Activated CD4-positive, alpha-beta T cell treated with anti-CD3 and anti-CD28 coated beads, Interleukin-2, amount 10 ng/mL, durations not matched to agents 24 days and 14 days (primary cell): ENCODE measurements around the gene ABRACL. TPM values are rescaled to one million over a fixed set of nuclear protein-coding genes. Genes with fewer than 3 reads are reported as not detected.

Source experiments
- DNase-seq: peaks from one replicate; pipeline ENCODE4 v3.0.0; 2022
- H3K27ac Mint-ChIP-seq: one replicate; pipeline ENCODE4 v1.8.0; 2022; ENCODE audit warnings: mild to moderate bottlenecking, mixed read lengths
- H3K27me3 Mint-ChIP-seq: one replicate; pipeline ENCODE4 v1.8.0; 2022; ENCODE audit warnings: mixed read lengths
- H3K36me3 Mint-ChIP-seq: one replicate; pipeline ENCODE4 v1.8.0; 2022; ENCODE audit warnings: low read depth, mild to moderate bottlenecking, mixed read lengths
- H3K4me1 Mint-ChIP-seq: one replicate; pipeline ENCODE4 v1.8.0; 2021; ENCODE audit warnings: mixed read lengths
- H3K4me3 Mint-ChIP-seq: one replicate; pipeline ENCODE4 v1.8.0; 2022; ENCODE audit warnings: mild to moderate bottlenecking, moderate library complexity, mixed read lengths
- H3K9me3 Mint-ChIP-seq: one replicate; pipeline ENCODE4 v1.8.0; 2021; ENCODE audit warnings: mixed read lengths
- intact Hi-C: fragments of 100-400 bp; cut with micrococcal nuclease; formaldehyde crosslinking; loops from one replicate; pipeline ENCODE4 v1.15.1; 2023
- total RNA-seq: library from RNA; stranded (reverse); gene quantifications from 2 replicates; pipeline ENCODE4 v1.2.3, GENCODE V29; 2022

The ABRACL gene
- total RNA-seq, 1 donor from 2014 or later, result 134 TPM

DNA sequence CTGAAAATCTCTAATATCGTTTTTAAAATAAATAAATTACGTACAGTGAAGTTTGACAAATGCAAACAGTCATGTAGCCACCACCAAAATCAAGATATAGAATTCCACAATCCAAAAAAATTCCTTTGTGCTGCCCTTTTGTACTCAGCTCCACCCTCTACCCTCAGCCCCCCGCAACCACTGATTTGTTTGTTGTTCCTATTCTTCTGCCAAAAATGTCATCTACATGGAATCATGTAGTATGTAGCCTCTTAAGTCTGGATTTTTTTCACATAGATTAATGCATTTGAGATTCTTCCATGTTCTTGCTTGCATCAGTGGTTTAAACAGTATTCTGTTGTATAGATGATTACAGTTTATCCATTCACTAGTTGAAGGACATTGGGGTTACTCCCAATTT, 32.0 kb upstream of the ABRACL start:
- H3K27ac Mint-ChIP-seq, result no peak overlapping the region
- no peak overlapping the region for H3K4me3 Mint-ChIP-seq
- DNase-seq, result no peak
- H3K9me3 Mint-ChIP-seq, result no peaks in the 10 kb centered on the region
- intact Hi-C loops, result no loop called here
- H3K36me3 Mint-ChIP-seq, result no peaks in the 10 kb centered on the region
- H3K27me3 Mint-ChIP-seq, result peaks cover 9% of the 10 kb centered on the region
- no peaks in the 10 kb centered on the region for H3K4me1 Mint-ChIP-seq

DNA sequence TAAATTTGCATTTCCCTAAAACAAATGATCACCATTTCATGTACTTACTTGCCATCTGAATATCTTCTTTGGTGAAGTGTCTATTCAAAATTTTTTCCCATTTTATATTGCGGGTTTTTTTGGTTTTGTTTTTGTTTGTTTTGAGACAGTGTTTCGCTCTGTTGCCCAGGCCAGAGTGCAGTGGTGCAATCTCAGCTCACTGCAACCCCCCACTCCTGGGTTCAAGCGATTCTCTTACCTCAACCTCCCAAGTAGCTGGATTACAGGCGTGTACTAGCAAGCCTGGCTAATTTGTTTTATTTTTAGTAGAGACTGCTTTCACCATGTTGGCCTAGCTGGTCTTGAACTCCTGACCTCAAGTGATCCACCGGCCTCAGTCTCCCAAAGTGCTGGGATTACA, 31.4 kb upstream of the ABRACL start:
- no peak for DNase-seq
- Mint-ChIP-seq H3K27ac (no peak overlapping the region), H3K36me3 (no peaks in the 10 kb centered on the region), H3K9me3 (no peaks in the 10 kb centered on the region), H3K4me3 (no peak overlapping the region), H3K4me1 (no peaks in the 10 kb centered on the region), H3K27me3 (peaks cover 11% of the 10 kb centered on the region)
- intact Hi-C loops, result no loop called here

DNA sequence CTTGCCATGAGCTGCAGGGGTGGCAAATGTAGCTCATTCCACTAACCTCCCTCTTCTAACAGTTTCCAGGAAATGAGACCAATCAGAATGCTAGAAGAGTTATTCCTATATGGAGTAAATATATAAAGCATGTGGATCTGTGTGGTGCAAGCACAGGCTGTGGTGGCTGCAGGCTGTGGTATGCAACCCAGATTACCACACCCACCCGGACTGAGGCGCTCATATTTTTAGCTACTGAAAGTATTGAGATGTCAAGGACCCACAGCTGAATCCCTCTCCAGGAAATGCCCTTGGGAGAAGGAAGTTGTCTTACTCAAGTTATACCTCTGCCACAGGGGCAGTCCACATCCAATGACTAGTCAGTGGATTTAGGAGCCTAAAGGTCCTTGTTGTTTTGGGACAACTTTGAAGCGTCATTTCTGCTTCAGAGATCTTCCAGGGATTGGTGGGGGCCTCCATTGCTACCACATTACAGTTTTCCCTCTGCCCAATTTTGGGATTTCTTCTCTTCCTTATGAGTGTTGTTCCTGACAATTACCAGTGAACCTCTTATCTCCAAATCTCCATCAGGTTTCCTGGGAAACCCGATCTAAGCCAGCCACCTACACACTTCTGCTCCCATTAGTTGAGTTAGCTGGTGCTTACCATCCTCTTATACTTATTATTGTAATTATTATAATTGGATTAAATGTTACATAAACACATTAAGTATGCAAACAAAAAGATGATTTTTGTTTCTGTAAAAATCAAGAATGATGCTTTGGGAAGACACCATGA, 28.4 kb upstream of the ABRACL start:
- H3K9me3 Mint-ChIP-seq, result no peaks in the 10 kb centered on the region
- H3K4me1 Mint-ChIP-seq, result no peaks in the 10 kb centered on the region

DNA sequence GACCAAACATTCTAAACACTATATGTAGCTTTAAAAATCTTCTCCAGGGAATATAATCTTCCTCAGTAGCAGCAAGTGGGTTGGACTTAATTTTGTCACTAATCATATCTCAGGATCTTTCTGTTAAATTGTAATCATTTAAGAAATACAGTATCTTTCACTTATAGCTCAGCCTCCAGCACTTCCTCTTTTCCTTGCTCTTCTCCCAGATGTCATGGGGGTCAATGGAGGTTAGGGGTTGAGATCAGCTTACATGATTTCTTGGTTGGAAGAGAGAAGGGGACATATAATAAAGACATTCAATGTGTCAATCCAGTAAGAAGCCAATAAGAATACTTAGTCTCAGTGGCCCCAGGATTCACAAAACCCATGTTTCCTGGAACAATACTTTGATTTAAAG, 24.8 kb upstream of the ABRACL start:
- Mint-ChIP-seq H3K4me1 (no peaks in the 10 kb centered on the region), H3K27ac (no peak overlapping the region), H3K27me3 (peaks cover 12% of the 10 kb centered on the region), H3K9me3 (no peaks in the 10 kb centered on the region), H3K4me3 (no peak overlapping the region), H3K36me3 (no peaks in the 10 kb centered on the region)
- intact Hi-C loops, result no loop called here
- DNase-seq, result no peak

More for the DNA sequence above, 28.4 kb upstream of the ABRACL start:
- H3K36me3 Mint-ChIP-seq, result no peaks in the 10 kb centered on the region
- H3K27ac Mint-ChIP-seq, result no peak overlapping the region
- intact Hi-C loops, result no loop called here
- DNase-seq, result no peak
- no peak overlapping the region for H3K4me3 Mint-ChIP-seq
- peaks cover 9% of the 10 kb centered on the region for H3K27me3 Mint-ChIP-seq

DNA sequence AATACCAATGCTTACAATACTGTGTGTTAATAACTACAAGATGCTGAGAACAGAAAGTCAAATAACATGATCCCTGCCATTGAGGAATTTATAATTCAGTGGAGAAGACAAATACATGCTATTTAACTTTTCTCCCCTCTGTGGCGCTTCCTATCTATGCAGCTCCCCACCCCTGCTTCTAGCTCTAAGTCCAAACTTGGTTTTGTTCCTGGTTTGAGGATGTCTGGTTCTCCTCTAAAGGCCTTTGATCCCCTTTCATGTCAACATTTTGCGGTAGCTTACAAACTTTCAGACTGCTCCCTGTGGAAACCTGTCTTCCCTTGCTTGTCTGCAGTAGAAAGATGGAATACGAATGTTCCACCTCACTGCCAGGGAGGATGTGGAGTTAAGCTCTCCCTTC, 22.1 kb upstream of the ABRACL start:
- no peak overlapping the region for H3K27ac Mint-ChIP-seq
- intact Hi-C loops, result no loop called here
- DNase-seq, result no peak
- H3K9me3 Mint-ChIP-seq, result no peaks in the 10 kb centered on the region
- no peaks in the 10 kb centered on the region for H3K36me3 Mint-ChIP-seq
- no peak overlapping the region for H3K4me3 Mint-ChIP-seq
- no peaks in the 10 kb centered on the region for H3K4me1 Mint-ChIP-seq
- peaks cover 12% of the 10 kb centered on the region for H3K27me3 Mint-ChIP-seq

DNA sequence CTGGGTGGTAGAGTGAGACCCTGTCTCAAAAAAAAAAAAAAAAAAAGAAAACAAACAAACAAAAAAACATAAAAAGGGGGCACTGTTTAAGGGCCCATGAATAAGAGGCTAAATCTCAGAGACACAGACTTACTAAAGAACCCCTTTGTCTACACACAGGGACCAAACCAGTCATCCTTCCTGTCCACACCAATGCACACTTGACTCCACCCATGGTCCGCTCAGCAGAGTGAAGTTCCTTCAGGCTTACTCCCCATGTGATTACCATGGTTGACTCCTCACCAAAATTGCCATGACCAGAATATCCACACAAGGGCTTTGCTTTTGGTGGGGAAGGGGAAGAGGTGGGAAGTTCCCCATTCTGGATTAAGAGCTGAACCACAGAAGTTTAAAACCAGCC, 21.1 kb upstream of the ABRACL start:
- no peak for DNase-seq
- Mint-ChIP-seq H3K27ac (no peak overlapping the region), H3K4me3 (no peak overlapping the region), H3K9me3 (no peaks in the 10 kb centered on the region), H3K36me3 (no peaks in the 10 kb centered on the region), H3K4me1 (no peaks in the 10 kb centered on the region), H3K27me3 (peaks cover 9% of the 10 kb centered on the region)
- intact Hi-C loops, result no loop called here

DNA sequence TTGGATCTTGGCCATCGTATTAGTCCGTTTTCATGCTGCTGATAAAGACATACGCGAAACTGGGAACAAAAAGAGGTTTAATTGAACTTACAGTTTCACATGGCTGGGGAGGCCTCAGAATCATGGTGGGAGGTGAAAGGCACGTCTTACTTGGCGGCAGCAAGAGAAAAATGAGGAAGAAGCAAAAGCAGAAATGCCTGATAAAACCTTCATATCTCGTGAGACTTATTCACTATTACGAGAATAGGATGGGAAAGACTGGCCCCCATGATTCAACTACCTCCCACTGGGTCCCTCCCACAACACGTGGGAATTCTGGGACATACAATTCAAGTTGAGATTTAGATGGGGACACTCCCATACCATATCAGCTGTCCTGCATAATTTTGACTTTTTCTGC, 20.4 kb upstream of the ABRACL start:
- no peak for DNase-seq
- no peak overlapping the region for H3K27ac Mint-ChIP-seq
- H3K27me3 Mint-ChIP-seq, result peaks cover 9% of the 10 kb centered on the region
- no peaks in the 10 kb centered on the region for H3K9me3 Mint-ChIP-seq
- no peak overlapping the region for H3K4me3 Mint-ChIP-seq
- no peaks in the 10 kb centered on the region for H3K4me1 Mint-ChIP-seq
- no peaks in the 10 kb centered on the region for H3K36me3 Mint-ChIP-seq
- intact Hi-C loops, result no loop called here

DNA sequence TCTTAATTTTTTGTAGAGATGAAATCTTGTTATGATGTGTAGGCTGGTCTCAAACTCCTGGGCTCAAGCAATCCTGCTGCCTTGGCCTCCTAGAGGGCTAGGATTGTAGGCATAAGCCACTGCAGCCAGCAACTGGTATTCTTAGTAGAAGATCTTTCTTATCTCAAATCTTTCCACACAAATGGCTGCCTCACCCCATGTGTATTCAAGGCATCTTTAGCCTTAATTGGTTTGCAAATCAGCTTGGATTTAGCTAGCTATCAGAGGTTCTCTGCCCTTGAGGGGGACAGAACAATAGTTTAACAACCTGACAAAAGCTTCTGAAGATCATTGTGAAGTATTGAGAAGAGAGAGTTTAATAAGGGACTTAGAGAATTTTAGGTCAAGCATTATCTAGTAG, 17.9 kb upstream of the ABRACL start:
- Mint-ChIP-seq H3K9me3 (no peaks in the 10 kb centered on the region), H3K27me3 (peaks cover 2% of the 10 kb centered on the region), H3K36me3 (no peaks in the 10 kb centered on the region), H3K4me3 (no peak overlapping the region), H3K4me1 (no peaks in the 10 kb centered on the region), H3K27ac (no peak overlapping the region)
- no peak for DNase-seq
- intact Hi-C loops, result no loop called here

DNA sequence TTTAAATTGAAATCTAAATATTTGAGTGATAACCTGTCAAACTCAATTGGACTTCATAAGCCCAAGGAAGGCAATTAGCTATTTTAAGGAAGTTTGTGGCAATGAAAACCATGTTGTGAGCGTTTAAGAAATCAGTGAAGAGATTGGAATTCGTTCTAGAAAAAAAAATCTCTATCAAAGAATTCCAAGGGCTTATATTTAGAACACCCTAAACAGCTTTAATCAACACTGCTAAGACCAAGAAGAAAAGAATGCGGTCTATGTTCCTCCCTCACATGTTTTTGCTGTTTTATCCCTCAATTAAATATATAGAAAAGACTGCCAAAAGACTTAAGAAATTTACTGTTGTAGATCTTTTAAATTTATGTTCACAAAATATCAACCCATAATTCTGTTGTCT, 16.6 kb upstream of the ABRACL start:
- Mint-ChIP-seq H3K9me3 (no peaks in the 10 kb centered on the region), H3K27me3 (peaks cover 2% of the 10 kb centered on the region), H3K4me1 (no peaks in the 10 kb centered on the region), H3K27ac (no peak overlapping the region), H3K4me3 (no peak overlapping the region), H3K36me3 (no peaks in the 10 kb centered on the region)
- intact Hi-C loops, result no loop called here
- no peak for DNase-seq

DNA sequence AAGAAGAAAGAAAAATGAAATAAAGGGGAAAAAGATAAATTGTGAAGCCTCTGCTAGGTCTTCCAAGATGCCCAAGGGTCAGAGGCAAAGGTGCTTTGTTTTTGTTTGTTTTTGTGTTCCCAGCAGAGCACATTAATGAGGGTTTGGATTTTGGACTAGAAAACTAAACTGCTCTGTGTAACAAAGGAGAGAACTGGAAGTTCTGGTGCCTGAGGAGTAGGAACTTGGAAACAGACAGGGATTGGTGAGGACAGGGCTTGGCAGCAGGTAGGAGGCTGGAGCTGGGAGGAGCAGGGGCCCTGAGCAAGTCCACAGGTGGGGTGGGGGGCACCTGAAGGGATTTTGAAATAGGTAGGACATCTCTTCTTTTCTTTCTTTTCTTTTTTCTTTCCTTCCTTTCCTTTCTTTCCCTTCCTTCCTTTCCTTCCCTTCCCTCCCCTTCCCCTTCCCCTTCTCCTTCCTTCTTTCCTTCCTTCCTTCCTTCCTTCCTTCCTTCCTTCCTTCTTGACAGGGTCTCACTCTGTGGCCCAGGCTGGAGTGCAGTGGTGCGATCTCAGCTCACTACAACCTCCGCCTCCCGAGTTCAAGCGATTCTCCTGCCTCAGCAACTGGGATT, 15.3 kb upstream of the ABRACL start:
- DNase-seq, result no peak
- H3K27ac Mint-ChIP-seq, result no peak overlapping the region
- H3K4me3 Mint-ChIP-seq, result no peak overlapping the region
- intact Hi-C loops, result no loop called here
- no peaks in the 10 kb centered on the region for H3K9me3 Mint-ChIP-seq
- no peaks in the 10 kb centered on the region for H3K4me1 Mint-ChIP-seq
- H3K27me3 Mint-ChIP-seq, result peaks cover 2% of the 10 kb centered on the region
- no peaks in the 10 kb centered on the region for H3K36me3 Mint-ChIP-seq

DNA sequence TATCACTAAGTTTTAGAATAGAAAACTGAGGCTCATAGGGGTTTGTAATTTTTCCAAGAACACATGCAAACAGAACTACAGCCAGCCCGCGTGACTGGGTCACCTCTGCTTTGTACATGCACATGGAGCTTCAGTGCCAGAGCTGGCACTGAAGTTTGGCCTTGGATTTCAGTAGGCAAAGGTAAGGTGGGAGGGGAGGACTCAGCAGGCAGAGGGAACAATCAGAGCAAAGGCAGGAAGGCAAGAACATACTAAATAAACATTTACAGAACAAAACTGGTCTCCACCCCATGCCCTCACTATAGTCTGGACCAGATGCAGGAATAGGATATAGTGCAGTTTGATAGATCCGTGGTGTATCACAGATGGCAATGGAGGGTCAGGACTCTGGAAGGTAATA, 13.6 kb upstream of the ABRACL start:
- Mint-ChIP-seq H3K27ac (no peak overlapping the region), H3K4me3 (no peak overlapping the region), H3K4me1 (no peaks in the 10 kb centered on the region), H3K9me3 (no peaks in the 10 kb centered on the region), H3K36me3 (no peaks in the 10 kb centered on the region), H3K27me3 (peaks cover 2% of the 10 kb centered on the region)
- intact Hi-C loops, result no loop called here
- DNase-seq, result no peak

DNA sequence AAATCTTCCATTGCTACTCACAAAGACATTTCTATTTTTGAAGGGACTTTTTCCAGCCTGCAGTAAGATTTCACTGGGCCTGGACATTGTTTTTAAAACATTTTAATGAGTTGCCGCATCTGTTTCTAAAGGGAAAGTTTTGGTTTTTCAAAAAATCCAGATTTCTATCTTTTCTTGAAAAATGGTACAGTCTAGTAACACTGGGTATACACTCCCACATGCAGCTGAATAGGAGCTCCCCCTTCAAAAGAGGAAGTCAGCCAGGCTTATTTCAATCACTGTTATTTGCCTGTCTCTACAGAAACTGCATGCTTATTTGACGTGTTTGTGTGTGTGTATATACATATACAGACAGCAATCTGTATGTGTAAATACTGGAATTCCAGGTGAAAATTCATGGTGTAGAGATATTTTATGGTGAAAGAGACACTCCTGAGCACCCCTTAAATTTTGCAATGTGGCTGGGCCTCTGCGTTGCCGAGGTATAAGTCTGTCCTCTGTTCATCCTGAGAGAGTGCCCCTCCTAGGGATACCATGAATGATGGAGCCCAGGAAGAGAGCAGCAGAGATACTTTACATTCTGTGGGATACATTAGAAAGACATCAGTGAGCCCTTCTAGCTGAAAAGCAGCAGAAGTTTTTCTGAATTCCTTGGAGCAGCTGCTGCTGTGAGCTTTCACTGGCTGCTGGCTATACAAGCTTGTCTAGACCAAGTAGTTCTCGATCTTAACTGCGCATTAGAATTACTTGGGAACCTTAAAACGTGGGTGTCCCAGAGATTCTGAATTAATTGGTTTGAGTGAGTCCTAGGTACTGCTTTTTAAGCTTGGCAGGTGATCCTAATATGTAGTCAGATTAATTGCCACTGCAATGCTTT, 12.0 kb upstream of the ABRACL start:
- Mint-ChIP-seq H3K9me3 (no peaks in the 10 kb centered on the region), H3K4me1 (no peaks in the 10 kb centered on the region), H3K4me3 (no peak overlapping the region), H3K27ac (no peak overlapping the region), H3K27me3 (peaks cover 2% of the 10 kb centered on the region), H3K36me3 (no peaks in the 10 kb centered on the region)
- DNase-seq, result no peak
- intact Hi-C loops, result no loop called here

DNA sequence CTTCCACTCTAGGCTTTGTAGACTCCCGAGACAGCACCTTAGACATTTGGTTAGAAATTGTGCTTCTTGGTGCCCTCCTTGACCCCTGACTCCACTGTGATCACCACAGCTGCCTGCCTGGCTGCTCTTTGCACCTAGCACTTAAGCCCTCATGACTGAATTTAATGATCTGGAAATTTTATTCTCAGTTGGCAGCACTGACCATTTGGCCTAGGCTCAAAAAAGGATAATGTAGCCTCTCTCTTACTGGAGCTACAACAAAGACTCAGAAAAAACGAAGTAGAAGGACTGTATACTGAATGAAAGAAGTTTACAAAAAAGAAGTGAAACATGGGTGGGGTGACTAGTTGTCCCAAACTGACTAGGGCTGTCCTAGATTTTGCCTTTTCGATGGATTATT, 11.3 kb upstream of the ABRACL start:
- intact Hi-C loops, result no loop called here
- Mint-ChIP-seq H3K4me3 (no peak overlapping the region), H3K36me3 (no peaks in the 10 kb centered on the region), H3K9me3 (no peaks in the 10 kb centered on the region), H3K27me3 (peaks cover 2% of the 10 kb centered on the region), H3K27ac (no peak overlapping the region), H3K4me1 (no peaks in the 10 kb centered on the region)
- no peak for DNase-seq

DNA sequence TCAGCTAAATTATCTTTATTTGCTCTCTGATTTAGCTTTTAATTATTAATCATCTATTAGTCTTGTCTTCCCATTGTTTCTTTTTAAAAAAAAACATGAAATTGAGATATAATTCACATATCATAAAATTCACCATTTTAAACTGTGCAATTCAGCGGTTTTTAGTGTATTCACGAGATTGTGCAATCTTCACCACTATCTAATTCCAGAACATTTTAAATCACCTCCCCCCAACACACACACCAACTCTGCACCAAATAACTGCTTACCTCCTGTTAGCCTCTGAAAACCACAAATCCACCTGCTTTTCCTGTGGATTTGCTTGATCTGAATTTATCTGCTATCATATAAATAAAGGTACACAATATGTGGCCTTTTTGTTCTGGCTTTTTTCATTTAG, 8.8 kb upstream of the ABRACL start:
- Mint-ChIP-seq H3K27me3 (no peaks in the 10 kb centered on the region), H3K27ac (no peak overlapping the region), H3K9me3 (no peaks in the 10 kb centered on the region), H3K4me3 (no peak overlapping the region), H3K36me3 (no peaks in the 10 kb centered on the region), H3K4me1 (no peaks in the 10 kb centered on the region)
- DNase-seq, result no peak
- intact Hi-C loops, result loop anchor here (10.0 kb wide), 1 partner anchor 225 kb away; no protein-coding TSS in a partner anchor
